Measurements from ENCODE around the gene TBC1D30.
A peak's percentile ranks its signal among the peaks of the same experiment; 100 is the strongest.

Gene TBC1D30

GRCh38 chr12:64884164-64884542 lies 59.7 kb downstream of the TBC1D30 start:
- no peak for DNase-seq (ENCODE audit: low spot score)
- ChIA-PET POLR2A (ENCODE audit: low non-redundant PET) (no interaction called here), CTCF (no interaction called here)
- no peak overlapping the region for H3K27ac ChIP-seq
- TF ChIP-seq, protein P1, sequence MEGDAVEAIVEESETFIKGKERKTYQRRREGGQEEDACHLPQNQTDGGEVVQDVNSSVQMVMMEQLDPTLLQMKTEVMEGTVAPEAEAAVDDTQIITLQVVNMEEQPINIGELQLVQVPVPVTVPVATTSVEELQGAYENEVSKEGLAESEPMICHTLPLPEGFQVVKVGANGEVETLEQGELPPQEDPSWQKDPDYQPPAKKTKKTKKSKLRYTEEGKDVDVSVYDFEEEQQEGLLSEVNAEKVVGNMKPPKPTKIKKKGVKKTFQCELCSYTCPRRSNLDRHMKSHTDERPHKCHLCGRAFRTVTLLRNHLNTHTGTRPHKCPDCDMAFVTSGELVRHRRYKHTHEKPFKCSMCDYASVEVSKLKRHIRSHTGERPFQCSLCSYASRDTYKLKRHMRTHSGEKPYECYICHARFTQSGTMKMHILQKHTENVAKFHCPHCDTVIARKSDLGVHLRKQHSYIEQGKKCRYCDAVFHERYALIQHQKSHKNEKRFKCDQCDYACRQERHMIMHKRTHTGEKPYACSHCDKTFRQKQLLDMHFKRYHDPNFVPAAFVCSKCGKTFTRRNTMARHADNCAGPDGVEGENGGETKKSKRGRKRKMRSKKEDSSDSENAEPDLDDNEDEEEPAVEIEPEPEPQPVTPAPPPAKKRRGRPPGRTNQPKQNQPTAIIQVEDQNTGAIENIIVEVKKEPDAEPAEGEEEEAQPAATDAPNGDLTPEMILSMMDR (conservative IDR thresholded peaks at IDR 0.05; ENCODE audit: low read depth) = no peak

GRCh38 chr12:64884728-64885127 lies 60.3 kb downstream of the TBC1D30 start:
- POLR2A ChIA-PET (ENCODE audit: low non-redundant PET) = no interaction called here
- CTCF ChIA-PET = no interaction called here
- TF ChIP-seq, protein P1 (conservative IDR thresholded peaks at IDR 0.05; ENCODE audit: low read depth) = no peak
- no peak overlapping the region for H3K27ac ChIP-seq
- no peak for DNase-seq (ENCODE audit: low spot score)

GRCh38 chr12:64889434-64890216 lies 65.2 kb downstream of the TBC1D30 start:
- H3K27ac ChIP-seq = no peak overlapping the region
- DNase-seq (ENCODE audit: low spot score) = peak; percentile 13
- TF ChIP-seq, protein P1 (conservative IDR thresholded peaks at IDR 0.05; ENCODE audit: low read depth) = no peak
- POLR2A ChIA-PET (ENCODE audit: low non-redundant PET) = no interaction called here
- CTCF ChIA-PET = interaction anchor here (0.7 to 3.6 kb wide), 4 partner anchors 216 to 1970 kb away, joined by 3 to 22 read pairs (median 10); no protein-coding TSS in a partner anchor

DNA sequence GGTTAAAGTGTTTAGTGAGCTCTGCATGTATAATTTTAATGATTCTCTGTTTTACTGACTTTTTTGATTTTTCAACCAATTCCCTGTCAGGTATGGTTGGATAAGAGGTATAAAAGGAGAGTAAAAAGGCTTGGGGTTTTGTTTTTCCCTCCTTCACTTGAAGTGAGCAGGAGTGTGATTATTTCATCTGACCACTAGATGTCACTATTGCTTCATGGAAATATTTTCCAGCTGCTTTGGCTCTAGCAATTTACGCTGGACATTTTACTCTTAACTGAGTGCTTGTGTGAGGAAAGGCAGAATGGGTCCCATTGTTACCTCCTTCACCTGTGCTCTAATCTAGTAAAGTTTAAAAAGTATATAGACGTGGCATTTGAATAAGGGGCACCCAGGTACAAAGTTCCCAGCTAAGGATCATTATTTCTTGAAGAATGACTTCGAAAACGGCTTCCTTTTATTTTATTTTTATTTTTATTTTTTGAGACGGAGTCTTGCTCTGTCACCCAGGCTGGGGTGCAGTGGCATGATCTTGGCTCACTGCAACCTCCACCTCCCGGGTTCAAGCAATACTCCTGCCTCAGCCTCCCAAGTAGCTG lies 66.5 kb downstream of the TBC1D30 start:
- ChIA-PET POLR2A (ENCODE audit: low non-redundant PET) (no interaction called here), CTCF (interaction anchor here (0.5 to 3.6 kb wide), 17 partner anchors 57 to 835 kb away, joined by 3 to 22 read pairs (median 4); no protein-coding TSS in a partner anchor)
- H3K27ac ChIP-seq = no peak overlapping the region
- peak; percentile 57 for DNase-seq (ENCODE audit: low spot score)
- TF ChIP-seq, protein P1 (conservative IDR thresholded peaks at IDR 0.05; ENCODE audit: low read depth) = peak; percentile 75

DNA sequence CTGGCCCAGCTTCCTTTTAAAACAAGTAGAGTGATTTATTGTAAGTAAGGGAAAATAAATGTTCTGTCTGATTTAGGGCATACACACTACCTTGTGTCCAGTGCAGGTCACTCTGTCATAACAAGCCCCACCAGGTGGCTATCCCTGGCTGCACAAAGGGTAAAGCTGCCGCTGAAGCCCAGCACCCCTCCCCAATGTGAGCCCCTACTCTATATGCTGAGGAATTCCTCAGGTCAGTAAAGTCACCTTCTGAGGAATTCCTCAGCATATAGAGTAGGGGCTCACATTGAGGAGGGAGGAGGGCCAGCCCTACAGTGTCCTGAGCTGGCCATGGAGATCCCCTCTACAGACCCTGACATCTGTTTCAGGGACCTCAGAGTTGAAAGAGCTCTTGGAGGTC lies 67.2 kb downstream of the TBC1D30 start:
- ChIA-PET POLR2A (ENCODE audit: low non-redundant PET) (no interaction called here), CTCF (interaction anchor here (0.6 to 3.6 kb wide), 11 partner anchors 77 to 698 kb away, joined by 3 to 22 read pairs (median 3); no protein-coding TSS in a partner anchor)
- TF ChIP-seq, protein P1 (conservative IDR thresholded peaks at IDR 0.05; ENCODE audit: low read depth) = no peak
- no peak for DNase-seq (ENCODE audit: low spot score)
- no peak overlapping the region for H3K27ac ChIP-seq

DNA sequence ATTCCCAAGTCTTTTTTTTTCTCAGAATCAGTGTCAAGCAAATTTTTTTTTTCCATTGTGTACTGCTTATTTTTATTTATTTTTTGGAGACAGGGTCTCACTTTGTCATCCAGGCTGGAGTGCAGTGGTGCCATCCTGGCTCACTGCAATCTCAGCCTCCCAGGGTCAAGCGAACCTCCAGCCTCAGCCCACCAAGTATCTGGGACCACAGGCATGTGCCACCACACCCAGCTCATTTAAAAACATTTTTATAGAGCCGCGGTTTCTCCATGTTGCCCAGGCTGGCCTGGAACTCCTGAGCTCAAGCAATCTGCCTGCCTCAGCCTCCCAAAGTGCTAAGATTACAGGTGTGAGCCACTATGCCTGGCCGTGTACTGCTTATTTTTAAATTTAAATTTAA lies 68.1 kb downstream of the TBC1D30 start:
- DNase-seq (ENCODE audit: low spot score) = no peak
- TF ChIP-seq, protein P1 (conservative IDR thresholded peaks at IDR 0.05; ENCODE audit: low read depth) = no peak
- CTCF ChIA-PET = interaction anchor here (0.6 to 3.6 kb wide), 4 partner anchors 76 to 340 kb away, joined by 3 to 17 read pairs (median 7); no protein-coding TSS in a partner anchor
- no peak overlapping the region for H3K27ac ChIP-seq
- POLR2A ChIA-PET (ENCODE audit: low non-redundant PET) = no interaction called here

All from RWPE1 (cell line).